Activated T-cell treated with anti-CD3 and anti-CD28 coated beads, Interleukin-2, amount 50 U/mL, for 24 hours (primary cell): Measurements from ENCODE around the gene CACNG8.

Experiments used
- DNase-seq: peaks from one replicate; pipeline ENCODE4 v3.0.0-alpha.2; 2020
- H3K27ac Mint-ChIP-seq: 2 replicates; pipeline ENCODE4 v1.8.0; 2020; ENCODE audit warnings: mild to moderate bottlenecking, mixed read lengths
- H3K27me3 Mint-ChIP-seq: 2 replicates; pipeline ENCODE4 v1.8.0; 2020; ENCODE audit warnings: mixed read lengths
- H3K36me3 Mint-ChIP-seq: 2 replicates; pipeline ENCODE4 v1.8.0; 2020; ENCODE audit warnings: low read depth, mixed read lengths
- H3K4me1 Mint-ChIP-seq: 2 replicates; pipeline ENCODE4 v1.8.0; 2020; ENCODE audit warnings: low read depth, mixed read lengths
- H3K4me3 Mint-ChIP-seq: 2 replicates; pipeline ENCODE4 v1.8.0; 2020; ENCODE audit warnings: mild to moderate bottlenecking, moderate library complexity, mixed read lengths
- H3K9me3 Mint-ChIP-seq: 2 replicates; pipeline ENCODE4 v1.8.0; 2020; ENCODE audit warnings: mixed read lengths

The CACNG8 gene

GRCh38 chr19:53993448-53993847 is 30.7 kb downstream of the CACNG8 start:
- Mint-ChIP-seq H3K4me1 (peaks cover 5% of the 10 kb centered on the region), H3K9me3 (no peaks in the 10 kb centered on the region), H3K27me3 (peaks cover 68% of the 10 kb centered on the region), H3K36me3 (no peaks in the 10 kb centered on the region), H3K27ac (no peak overlapping the region), H3K4me3 (no peak overlapping the region)
- DNase-seq, result no peak

- Mint-ChIP-seq H3K36me3 (no peaks in the 10 kb centered on the region), H3K9me3 (no peaks in the 10 kb centered on the region), H3K4me1 (peaks cover 5% of the 10 kb centered on the region), H3K27me3 (peaks cover 71% of the 10 kb centered on the region), H3K27ac (no peak overlapping the region), H3K4me3 (no peak overlapping the region)
- no peak for DNase-seq
These were observed 32.1 kb downstream of the CACNG8 start for GRCh38 chr19:53994811-53995210.

GRCh38 chr19:53998223-53998622 is 35.5 kb downstream of the CACNG8 start:
- Mint-ChIP-seq H3K27me3 (peaks cover 67% of the 10 kb centered on the region), H3K4me1 (no peaks in the 10 kb centered on the region), H3K4me3 (no peak overlapping the region), H3K36me3 (no peaks in the 10 kb centered on the region), H3K9me3 (no peaks in the 10 kb centered on the region), H3K27ac (no peak overlapping the region)
- no peak for DNase-seq

GRCh38 chr19:53999694-54000093 is 37.0 kb downstream of the CACNG8 start:
- Mint-ChIP-seq H3K4me3 (no peak overlapping the region), H3K9me3 (no peaks in the 10 kb centered on the region), H3K27me3 (peaks cover 56% of the 10 kb centered on the region), H3K4me1 (no peaks in the 10 kb centered on the region), H3K27ac (no peak overlapping the region), H3K36me3 (no peaks in the 10 kb centered on the region)
- DNase-seq, result no peak

GRCh38 chr19:54001496-54001895 is 38.8 kb downstream of the CACNG8 start:
- no peak for DNase-seq
- H3K27ac Mint-ChIP-seq, result no peak overlapping the region
- no peaks in the 10 kb centered on the region for H3K4me1 Mint-ChIP-seq
- H3K9me3 Mint-ChIP-seq, result no peaks in the 10 kb centered on the region
- no peak overlapping the region for H3K4me3 Mint-ChIP-seq
- H3K36me3 Mint-ChIP-seq, result no peaks in the 10 kb centered on the region
- H3K27me3 Mint-ChIP-seq, result peaks cover 38% of the 10 kb centered on the region

GRCh38 chr19:54002495-54003315 is 40.0 kb downstream of the CACNG8 start:
- Mint-ChIP-seq H3K36me3 (no peaks in the 10 kb centered on the region), H3K9me3 (no peaks in the 10 kb centered on the region), H3K27ac (no peak overlapping the region), H3K4me3 (no peak overlapping the region), H3K4me1 (no peaks in the 10 kb centered on the region), H3K27me3 (peaks cover 39% of the 10 kb centered on the region)
- no peak for DNase-seq

GRCh38 chr19:54009440-54009839 is 46.7 kb downstream of the CACNG8 start:
- H3K4me3 Mint-ChIP-seq, result no peak overlapping the region
- peaks cover 40% of the 10 kb centered on the region for H3K27me3 Mint-ChIP-seq
- DNase-seq, result no peak
- H3K36me3 Mint-ChIP-seq, result no peaks in the 10 kb centered on the region
- no peaks in the 10 kb centered on the region for H3K9me3 Mint-ChIP-seq
- H3K27ac Mint-ChIP-seq, result no peak overlapping the region
- no peaks in the 10 kb centered on the region for H3K4me1 Mint-ChIP-seq

GRCh38 chr19:54010474-54010873 is 47.7 kb downstream of the CACNG8 start:
- peaks cover 45% of the 10 kb centered on the region for H3K27me3 Mint-ChIP-seq
- H3K4me1 Mint-ChIP-seq, result no peaks in the 10 kb centered on the region
- no peak for DNase-seq
- H3K4me3 Mint-ChIP-seq, result no peak overlapping the region
- H3K27ac Mint-ChIP-seq, result no peak overlapping the region
- no peaks in the 10 kb centered on the region for H3K9me3 Mint-ChIP-seq
- H3K36me3 Mint-ChIP-seq, result no peaks in the 10 kb centered on the region

- H3K27me3 Mint-ChIP-seq, result peaks cover 54% of the 10 kb centered on the region
These were observed 48.9 kb downstream of the CACNG8 start for GRCh38 chr19:54011507-54012211.

GRCh38 chr19:54013866-54014265 is 51.1 kb downstream of the CACNG8 start:
- Mint-ChIP-seq H3K36me3 (no peaks in the 10 kb centered on the region), H3K27ac (no peak overlapping the region), H3K4me1 (no peaks in the 10 kb centered on the region), H3K4me3 (no peak overlapping the region), H3K9me3 (no peaks in the 10 kb centered on the region), H3K27me3 (peaks cover 46% of the 10 kb centered on the region)
- no peak for DNase-seq

More at GRCh38 chr19:54011507-54012211, 48.9 kb downstream of the CACNG8 start:
- Mint-ChIP-seq H3K9me3 (no peaks in the 10 kb centered on the region), H3K27ac (no peak overlapping the region), H3K36me3 (no peaks in the 10 kb centered on the region), H3K4me1 (no peaks in the 10 kb centered on the region), H3K4me3 (no peak overlapping the region)
- no peak for DNase-seq

- Mint-ChIP-seq H3K9me3 (no peaks in the 10 kb centered on the region), H3K27ac (no peak overlapping the region), H3K36me3 (no peaks in the 10 kb centered on the region), H3K27me3 (peaks cover 49% of the 10 kb centered on the region), H3K4me1 (peaks cover 2% of the 10 kb centered on the region), H3K4me3 (no peak overlapping the region)
- no peak for DNase-seq
These were observed 52.3 kb downstream of the CACNG8 start for GRCh38 chr19:54014920-54015560.

GRCh38 chr19:54017261-54017660 is 54.5 kb downstream of the CACNG8 start:
- Mint-ChIP-seq H3K4me3 (no peak overlapping the region), H3K4me1 (peaks cover 7% of the 10 kb centered on the region), H3K27me3 (peaks cover 53% of the 10 kb centered on the region), H3K9me3 (no peaks in the 10 kb centered on the region), H3K36me3 (no peaks in the 10 kb centered on the region), H3K27ac (no peak overlapping the region)
- no peak for DNase-seq

- H3K9me3 Mint-ChIP-seq, result no peaks in the 10 kb centered on the region
- no peak overlapping the region for H3K4me3 Mint-ChIP-seq
- DNase-seq, result no peak
- peaks cover 11% of the 10 kb centered on the region for H3K4me1 Mint-ChIP-seq
- H3K27ac Mint-ChIP-seq, result no peak overlapping the region
- H3K27me3 Mint-ChIP-seq, result peaks cover 59% of the 10 kb centered on the region
- no peaks in the 10 kb centered on the region for H3K36me3 Mint-ChIP-seq
These were observed 58.6 kb downstream of the CACNG8 start for GRCh38 chr19:54021363-54021762.

GRCh38 chr19:54021932-54022331 is 59.2 kb downstream of the CACNG8 start:
- H3K36me3 Mint-ChIP-seq, result no peaks in the 10 kb centered on the region
- no peak overlapping the region for H3K27ac Mint-ChIP-seq
- DNase-seq, result no peak
- H3K9me3 Mint-ChIP-seq, result no peaks in the 10 kb centered on the region
- peaks cover 11% of the 10 kb centered on the region for H3K4me1 Mint-ChIP-seq
- H3K4me3 Mint-ChIP-seq, result no peak overlapping the region
- peaks cover 56% of the 10 kb centered on the region for H3K27me3 Mint-ChIP-seq

GRCh38 chr19:54023191-54023590 is 60.5 kb downstream of the CACNG8 start:
- Mint-ChIP-seq H3K27ac (no peak overlapping the region), H3K4me1 (peaks cover 11% of the 10 kb centered on the region), H3K27me3 (peaks cover 52% of the 10 kb centered on the region), H3K9me3 (no peaks in the 10 kb centered on the region), H3K36me3 (no peaks in the 10 kb centered on the region), H3K4me3 (no peak overlapping the region)
- DNase-seq, result no peak
